Mucosa of descending colon (tissue), 3 donors: ENCODE measurements around the gene SPATA17. TPM values are rescaled to one million over a fixed set of nuclear protein-coding genes. Genes with fewer than 3 reads are reported as not detected.
"Not testable (repeated sequence)": the region's sequence is repeated elsewhere in the genome, so short reads cannot be mapped to it uniquely, and the experiment has no call there.

Experiments
- ATAC-seq: fragments of 200-7000 bp; cut with Tn5 transposase; one replicate; pipeline ENCODE4 v1.9.1; 2020; ENCODE audit warnings: mild to moderate bottlenecking, moderate library complexity
- DNase-seq, 3 donors: peaks; one replicate each; pipeline ENCODE4 v3.0.0-alpha.2; 2020
- H3K36me3 ChIP-seq: fragments of 200-600 bp; one replicate; pipeline ENCODE4 v1.8.0; 2021; ENCODE audit warnings: low read depth, mild to moderate bottlenecking
- H3K4me1 ChIP-seq: fragments of 200-600 bp; one replicate; pipeline ENCODE4 v1.8.0; 2021; ENCODE audit warnings: low read depth, mild to moderate bottlenecking
- H3K4me3 ChIP-seq: fragments of 200-600 bp; one replicate; pipeline ENCODE4 v1.8.0; 2021; ENCODE audit warnings: mild to moderate bottlenecking
- H3K9me3 ChIP-seq: fragments of 200-600 bp; one replicate; pipeline ENCODE4 v1.8.0; 2021; ENCODE audit warnings: mild to moderate bottlenecking
- CTCF ChIP-seq: fragments of 200-600 bp; IDR thresholded peaks from one replicate; pipeline ENCODE4 v1.8.0; 2022; ENCODE audit warnings: antibody characterized with exemption, mild to moderate bottlenecking
- intact Hi-C, 2 donors: fragments of 100-400 bp; cut with DNase I in 1 of 2; cut with micrococcal nuclease in 1 of 2; formaldehyde crosslinking; loops; one replicate each; pipeline versions ENCODE4 v1.11.0 to v1.11.1; 2022; cut with DNase I, micrococcal nuclease
- total RNA-seq, 3 donors: library from RNA; stranded (reverse); fragmentation: NEBNext Ultra II Directional in 2 of 3; extraction: Animal tissue kit (Norgen Biotek cat#: 25700) in 2 of 3; gene quantifications; one replicate each; pipeline versions ENCODE4 v1.2.1 to v1.2.4, GENCODE V29; 2021 to 2023
- donor health status: DM: no; HTN: no; CAD: no; lungs with moderate emphysema.
- donor health status: DM: no; HTN: no; CAD: no.
- donor health status: DM: no; HTN: yes; CAD: no.

Gene SPATA17
- total RNA-seq, 3 donors from 2014 or later: 0.28 to 0.90 (median 0.36) TPM

DNA sequence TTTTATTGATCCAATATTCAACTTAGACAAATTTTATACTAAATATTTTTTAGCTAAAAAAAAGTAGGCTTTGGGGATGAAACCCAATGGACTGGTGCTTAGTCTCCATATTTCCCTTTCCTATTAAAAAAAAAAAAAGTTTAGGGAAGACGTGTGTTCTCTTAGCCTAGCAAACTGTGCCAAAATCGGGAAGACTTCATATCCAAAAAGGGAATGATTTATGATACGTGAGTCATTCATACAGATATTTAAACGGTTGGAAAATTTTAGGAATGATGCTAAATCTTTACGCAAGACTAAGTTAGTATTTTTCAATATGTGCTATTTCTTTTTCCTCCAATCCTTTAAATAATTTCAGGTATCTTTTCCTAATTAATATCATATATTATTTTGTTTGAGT, 50.7 kb downstream of the SPATA17 start:
- ATAC-seq: no peak
- no peaks in the 10 kb centered on the region for H3K36me3 ChIP-seq
- TF ChIP-seq CTCF: no peak
- H3K4me1 ChIP-seq: no peaks in the 10 kb centered on the region
- intact Hi-C loops: no loop called here
- DNase-seq: no peak
- no peak overlapping the region for H3K4me3 ChIP-seq
- H3K9me3 ChIP-seq: no peaks in the 10 kb centered on the region

DNA sequence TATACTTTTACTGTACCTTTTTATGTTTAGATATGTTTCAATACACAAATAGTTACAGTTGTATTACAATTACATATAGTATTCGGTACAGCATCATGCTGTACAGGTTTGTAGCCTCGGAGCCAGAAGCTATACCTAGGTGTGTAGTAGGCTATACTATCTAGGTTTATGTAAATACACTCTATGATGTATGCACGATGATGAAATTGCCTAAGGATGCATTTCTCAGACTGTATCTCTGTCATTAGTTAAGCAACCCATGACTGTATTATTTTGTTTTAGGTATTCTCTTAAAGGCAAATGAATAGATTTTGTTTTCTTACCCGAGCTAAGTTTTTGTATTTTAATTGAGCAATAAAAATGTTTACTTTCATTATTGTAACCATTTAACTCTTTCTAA, 56.4 kb downstream of the SPATA17 start:
- no peaks in the 10 kb centered on the region for H3K9me3 ChIP-seq
- no peak for DNase-seq
- TF ChIP-seq CTCF: no peak
- no peak overlapping the region for H3K4me3 ChIP-seq
- intact Hi-C loops: no loop called here
- H3K36me3 ChIP-seq: no peaks in the 10 kb centered on the region
- no peak for ATAC-seq
- H3K4me1 ChIP-seq: no peaks in the 10 kb centered on the region

DNA sequence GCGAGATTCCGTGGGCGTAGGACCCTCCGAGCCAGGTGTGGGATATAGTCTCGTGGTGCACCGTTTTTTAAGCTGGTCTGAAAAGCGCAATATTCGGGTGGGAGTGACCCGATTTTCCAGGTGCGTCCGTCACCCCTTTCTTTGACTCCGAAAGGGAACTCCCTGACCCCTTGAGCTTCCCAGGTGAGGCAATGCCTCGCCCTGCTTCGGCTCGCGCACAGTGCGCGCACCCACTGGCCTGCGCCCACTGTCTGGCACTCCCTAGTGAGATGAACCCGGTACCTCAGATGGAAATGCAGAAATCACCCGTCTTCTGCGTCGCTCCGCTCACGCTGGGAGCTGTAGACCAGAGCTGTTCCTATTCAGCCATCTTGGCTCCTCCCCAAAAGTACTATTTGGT, 65.0 kb downstream of the SPATA17 start:
- H3K4me1 ChIP-seq, ATAC-seq, intact Hi-C loops, DNase-seq, H3K36me3 ChIP-seq, H3K9me3 ChIP-seq, H3K4me3 ChIP-seq: not testable (repeated sequence)

GRCh38 chr1:217703326-217703725, 72.2 kb downstream of the SPATA17 start:
- intact Hi-C loops: no loop called here
- Histone ChIP-seq H3K9me3 (no peaks in the 10 kb centered on the region), H3K36me3 (no peaks in the 10 kb centered on the region), H3K4me3 (no peak overlapping the region), H3K4me1 (no peaks in the 10 kb centered on the region)
- no peak for TF ChIP-seq CTCF
- DNase-seq (no peak), ATAC-seq (no peak)

DNA sequence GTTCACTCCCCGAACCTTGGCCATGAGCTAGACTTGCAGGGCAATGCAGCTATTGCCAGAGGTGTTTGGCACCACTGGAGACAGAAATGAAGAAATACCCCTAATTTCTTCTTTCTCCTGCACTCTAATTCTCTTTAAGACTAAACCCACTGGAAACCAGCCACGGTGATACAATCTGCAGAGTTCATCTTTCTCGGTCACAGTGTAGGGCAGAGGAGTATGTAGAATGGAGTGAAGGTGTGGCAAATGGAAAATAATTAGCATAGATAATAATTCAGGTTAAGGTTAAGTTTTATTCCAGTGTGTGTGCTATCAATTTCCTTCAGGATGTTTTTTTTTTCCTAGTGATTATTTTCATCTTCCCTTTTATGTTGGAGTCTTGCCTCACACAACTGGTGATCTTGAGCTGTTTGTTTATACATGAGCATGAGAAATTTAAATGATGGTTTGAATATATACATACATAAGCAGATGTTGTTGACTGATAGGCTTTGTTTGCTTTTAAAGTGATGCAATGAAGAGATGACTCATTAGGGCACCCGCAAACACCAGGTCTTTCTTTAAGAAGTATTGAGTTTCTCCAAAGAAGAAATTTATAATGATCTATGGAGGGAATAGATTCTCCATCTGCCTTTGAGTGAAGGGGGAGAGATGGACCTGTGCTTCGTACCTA, 81.9 kb downstream of the SPATA17 start:
- Histone ChIP-seq H3K4me1 (no peaks in the 10 kb centered on the region), H3K36me3 (no peaks in the 10 kb centered on the region), H3K4me3 (no peak overlapping the region), H3K9me3 (no peaks in the 10 kb centered on the region)
- no peak for TF ChIP-seq CTCF
- DNase-seq (no peak), ATAC-seq (no peak)
- intact Hi-C loops: no loop called here

DNA sequence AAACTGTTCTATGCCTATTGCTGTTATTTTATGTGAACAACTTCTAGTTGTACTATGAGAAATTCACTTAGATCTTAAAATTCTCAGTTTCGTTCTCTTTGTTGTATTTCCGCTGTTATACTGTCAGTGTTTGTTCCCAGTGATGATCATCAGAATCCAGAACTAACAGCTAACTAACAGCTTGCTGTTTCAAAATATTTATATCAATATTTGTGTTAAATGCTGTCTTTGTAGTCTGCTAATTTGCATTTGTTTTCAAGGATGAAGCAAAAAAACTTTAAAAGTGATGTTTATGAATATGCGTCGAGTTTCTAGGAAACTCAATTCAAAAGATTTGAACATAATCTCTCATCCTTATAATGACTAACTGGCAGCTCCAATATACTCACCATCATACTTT, 84.5 kb downstream of the SPATA17 start:
- TF ChIP-seq CTCF: no peak
- no peaks in the 10 kb centered on the region for H3K4me1 ChIP-seq
- H3K9me3 ChIP-seq: no peaks in the 10 kb centered on the region
- intact Hi-C loops: no loop called here
- H3K36me3 ChIP-seq: no peaks in the 10 kb centered on the region
- DNase-seq: no peak
- no peak for ATAC-seq
- H3K4me3 ChIP-seq: no peak overlapping the region
